Smooth muscle cell (in vitro differentiated cells): ENCODE data around the gene ZNF592. TPM values are rescaled to one million over a fixed set of nuclear protein-coding genes. Genes with fewer than 3 reads are reported as not detected.
A peak's percentile ranks its signal among the peaks of the same experiment; 100 is the strongest.

Source experiments
- DNase-seq: peaks from one replicate; lab custom pipeline; 2025; ENCODE audit not compliant: unreplicated experiment; lab: John Stamatoyannopoulos, UW
- H2AFZ ChIP-seq: fragments of 200-600 bp; sonication (generic); 2 replicates; pipeline ENCODE4 v1.6.0; 2016; ENCODE audit warnings: antibody characterized with exemption, low read depth, mild to moderate bottlenecking
- H3F3A ChIP-seq: fragments of 200-600 bp; sonication (generic); 2 replicates; pipeline ENCODE4 v1.6.0; 2017; ENCODE audit warnings: antibody characterized with exemption, low read depth
- H3K27ac ChIP-seq: fragments of 200-600 bp; sonication (generic); 2 replicates; pipeline ENCODE4 v1.5.1; 2016; ENCODE audit warnings: low read depth, mild to moderate bottlenecking
- H3K27me3 ChIP-seq: fragments of 200-600 bp; sonication (generic); 2 replicates; pipeline ENCODE4 v1.6.1; 2016; ENCODE audit warnings: low read depth, mild to moderate bottlenecking
- H3K36me3 ChIP-seq: fragments of 200-600 bp; sonication (generic); 2 replicates; pipeline ENCODE4 v1.5.1; 2016; ENCODE audit warnings: low read depth
- H3K4me1 ChIP-seq: fragments of 200-600 bp; sonication (generic); 2 replicates; pipeline ENCODE4 v1.5.1; 2016; ENCODE audit warnings: low read depth
- H3K4me2 ChIP-seq: fragments of 200-600 bp; sonication (generic); 2 replicates; pipeline ENCODE4 v1.6.0; 2016; ENCODE audit warnings: mild to moderate bottlenecking
- H3K4me3 ChIP-seq: fragments of 200-600 bp; sonication (generic); 2 replicates; pipeline ENCODE4 v1.5.1; 2016; ENCODE audit warnings: mild to moderate bottlenecking
- H3K79me2 ChIP-seq: fragments of 200-600 bp; sonication (generic); 2 replicates; pipeline ENCODE4 v1.6.0; 2016; ENCODE audit warnings: low read depth, mild to moderate bottlenecking
- H3K9ac ChIP-seq: fragments of 200-600 bp; sonication (generic); 2 replicates; pipeline ENCODE4 v1.6.0; 2016; ENCODE audit warnings: low read depth
- H3K9me3 ChIP-seq: fragments of 200-600 bp; sonication (generic); replicated peaks from 2 replicates; pipeline ENCODE4 v1.5.1; 2016; ENCODE audit warnings: low read depth
- H4K20me1 ChIP-seq: fragments of 200-600 bp; sonication (generic); 2 replicates; pipeline ENCODE4 v1.6.0; 2016; ENCODE audit warnings: low read depth
- CTCF ChIP-seq: fragments of 200-600 bp; sonication (generic); IDR thresholded peaks from 2 replicates; pipeline ENCODE4 v1.5.1; 2017; ENCODE audit warnings: borderline replicate concordance, mild to moderate bottlenecking, antibody characterized with exemption; ENCODE audit not compliant: insufficient read depth, poor library complexity, severe bottlenecking
- WGBS: methylation state at CpG from one replicate; pipeline ENCODE4 v1.1.7; 2016; ENCODE audit warnings: low lambda C conversion rate; 5-methylcytosine and 5-hydroxymethylcytosine counted together
- polyA plus RNA-seq: library from polyadenylated mRNA; unstranded; fragments of >200 nt; fragmentation: Nextera tagmentation; extraction: Ambion mirVana; gene quantifications from 2 replicates; pipeline ENCODE4 v1.2.1, GENCODE V29; 2016
- total RNA-seq: library from RNA; depleted of rRNA; stranded (reverse); fragments of >200 nt; gene quantifications from 2 replicates; pipeline ENCODE4 v1.2.3, GENCODE V29; 2014

ZNF592 gene
- total and polyA plus RNA-seq, 2 experiments from 2014 or later = 10.7 to 10.8 TPM

DNA sequence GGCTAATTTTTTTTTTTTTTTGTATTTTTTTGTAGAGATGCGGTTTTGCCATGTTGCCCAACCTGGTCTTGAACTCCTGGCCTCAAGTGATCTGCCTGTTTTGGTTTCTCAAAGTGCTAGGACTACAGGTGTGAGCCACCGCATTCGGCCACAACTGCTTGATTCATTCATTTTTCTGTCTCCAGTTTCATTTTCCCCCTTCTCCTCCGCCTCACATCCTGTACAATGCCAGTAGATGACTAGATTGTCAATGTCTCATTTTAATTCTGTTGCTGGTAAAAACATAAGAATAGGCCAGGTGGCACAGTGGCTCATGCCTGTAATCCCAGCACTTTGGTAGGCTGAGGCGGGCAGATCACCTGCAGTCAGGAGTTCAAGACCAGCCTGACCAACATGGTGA lies 12.0 kb upstream of the ZNF592 start:
- Histone ChIP-seq H3K9me3 (no peaks in the 10 kb centered on the region), H3F3A (peaks cover 11% of the 10 kb centered on the region), H3K4me2 (peak overlapping the region; percentile 57), H3K4me1 (peaks cover 7% of the 10 kb centered on the region), H3K79me2 (no peaks in the 10 kb centered on the region), H3K4me3 (no peak overlapping the region), H3K27me3 (no peaks in the 10 kb centered on the region), H4K20me1 (peaks cover 12% of the 10 kb centered on the region), H2AFZ (no peak overlapping the region), H3K36me3 (no peaks in the 10 kb centered on the region), H3K9ac (no peak overlapping the region), H3K27ac (peak overlapping the region; percentile 84)
- no peak for DNase-seq
- 91% methylated on average over 5 of the region's 5 CpGs for WGBS
- TF ChIP-seq CTCF = no peak

DNA sequence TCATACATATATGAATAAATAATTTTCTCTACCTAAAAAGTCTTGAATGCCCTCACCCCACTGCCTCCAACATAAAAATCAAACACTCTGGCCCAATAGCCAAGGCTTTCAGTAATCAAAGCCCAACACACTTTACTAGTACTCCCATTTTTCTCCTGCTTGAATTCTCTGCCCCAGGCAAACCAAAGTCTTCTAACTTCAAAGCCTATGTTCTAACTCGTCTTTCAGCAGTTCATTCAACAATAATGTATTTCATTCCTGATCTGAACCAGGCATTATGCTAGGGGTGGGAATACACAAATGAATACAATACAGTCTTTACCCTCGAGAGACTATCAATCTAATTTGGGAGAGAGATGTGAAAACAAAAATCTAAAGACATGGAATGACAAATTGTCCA lies 11.4 kb upstream of the ZNF592 start:
- no peak overlapping the region for H2AFZ ChIP-seq
- DNase-seq = no peak
- H3K4me2 ChIP-seq = peak overlapping the region; percentile 6
- no peak overlapping the region for H3K9ac ChIP-seq
- peaks cover 11% of the 10 kb centered on the region for H3F3A ChIP-seq
- TF ChIP-seq CTCF = no peak
- no peaks in the 10 kb centered on the region for H3K36me3 ChIP-seq
- H3K9me3 ChIP-seq = no peaks in the 10 kb centered on the region
- peaks cover 7% of the 10 kb centered on the region for H3K4me1 ChIP-seq
- no peak overlapping the region for H3K4me3 ChIP-seq
- WGBS = 62% methylated on average over 2 of the region's 2 CpGs
- no peaks in the 10 kb centered on the region for H3K79me2 ChIP-seq
- no peaks in the 10 kb centered on the region for H3K27me3 ChIP-seq
- peaks cover 12% of the 10 kb centered on the region for H4K20me1 ChIP-seq
- no peak overlapping the region for H3K27ac ChIP-seq

DNA sequence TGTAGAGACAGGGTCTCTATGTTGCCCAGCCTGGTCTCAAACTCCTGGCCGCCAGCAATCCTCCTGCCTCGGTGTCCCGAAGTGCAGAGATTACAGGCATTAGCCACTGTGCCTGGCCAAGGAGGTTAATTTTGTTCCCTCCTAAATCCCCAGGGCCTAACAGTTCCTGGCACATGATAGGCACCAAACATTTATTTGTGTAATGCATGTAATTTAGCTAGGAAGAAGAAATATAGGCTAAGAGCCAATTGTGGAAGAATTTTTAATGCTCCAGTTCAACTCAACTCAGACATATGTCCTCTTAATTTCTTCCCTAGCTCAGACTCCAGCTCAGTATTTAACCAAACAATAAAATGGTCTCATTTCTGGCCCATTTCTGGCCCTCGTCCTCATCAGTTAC lies 7.7 kb upstream of the ZNF592 start:
- WGBS = 93% methylated on average over 4 of the region's 4 CpGs
- Histone ChIP-seq H3F3A (no peaks in the 10 kb centered on the region), H3K27me3 (no peaks in the 10 kb centered on the region), H3K9me3 (no peaks in the 10 kb centered on the region), H3K36me3 (no peaks in the 10 kb centered on the region), H3K4me1 (no peaks in the 10 kb centered on the region), H4K20me1 (no peaks in the 10 kb centered on the region), H3K79me2 (peaks cover 5% of the 10 kb centered on the region), H3K4me2 (no peak overlapping the region), H3K27ac (no peak overlapping the region), H2AFZ (no peak overlapping the region), H3K9ac (no peak overlapping the region), H3K4me3 (no peak overlapping the region)
- no peak for TF ChIP-seq CTCF
- DNase-seq = no peak

GRCh38 chr15:84741121-84741520 lies 7.3 kb upstream of the ZNF592 start:
- Histone ChIP-seq H3K9ac (no peak overlapping the region), H3K27me3 (no peaks in the 10 kb centered on the region), H4K20me1 (no peaks in the 10 kb centered on the region), H3K79me2 (peaks cover 9% of the 10 kb centered on the region), H3K4me3 (no peak overlapping the region), H3K9me3 (no peaks in the 10 kb centered on the region), H3K36me3 (no peaks in the 10 kb centered on the region), H3K4me2 (no peak overlapping the region), H2AFZ (no peak overlapping the region), H3K4me1 (no peaks in the 10 kb centered on the region), H3F3A (no peaks in the 10 kb centered on the region), H3K27ac (no peak overlapping the region)
- TF ChIP-seq CTCF = no peak
- WGBS = 86% methylated on average over 2 of the region's 2 CpGs
- DNase-seq = no peak
